ENCODE measurements around the gene TTC28.

The TTC28 gene

GRCh38 chr22:28379075-28379779, 300.4 kb downstream of the TTC28 start:
- in situ Hi-C loops (cut with HindIII; ENCODE audit: low sequenced_read_pairs): no loop called here

GRCh38 chr22:28375761-28376534, 303.7 kb downstream of the TTC28 start:
- in situ Hi-C loops (cut with HindIII; ENCODE audit: low sequenced_read_pairs): no loop called here

GRCh38 chr22:28373831-28374230, 305.8 kb downstream of the TTC28 start:
- in situ Hi-C loops (cut with HindIII; ENCODE audit: low sequenced_read_pairs): no loop called here

- in situ Hi-C loops (cut with HindIII; ENCODE audit: low sequenced_read_pairs): loop anchor here (10.0 kb wide), 1 partner anchor 295 kb away; no protein-coding TSS in a partner anchor
Observed at GRCh38 chr22:28369854-28370253, 309.8 kb downstream of the TTC28 start.

GRCh38 chr22:28366856-28367255, 312.8 kb downstream of the TTC28 start:
- in situ Hi-C loops (cut with HindIII; ENCODE audit: low sequenced_read_pairs): loop anchor here (10.0 kb wide), 1 partner anchor 292 kb away; no protein-coding TSS in a partner anchor

GRCh38 chr22:28365371-28365770, 314.3 kb downstream of the TTC28 start:
- in situ Hi-C loops (cut with HindIII; ENCODE audit: low sequenced_read_pairs): loop anchor here (10.0 kb wide), 1 partner anchor 291 kb away; no protein-coding TSS in a partner anchor

- in situ Hi-C loops (cut with HindIII; ENCODE audit: low sequenced_read_pairs): loop anchor here (10.0 kb wide), 1 partner anchor 289 kb away; no protein-coding TSS in a partner anchor
Observed at GRCh38 chr22:28364105-28364504, 315.5 kb downstream of the TTC28 start.

- in situ Hi-C loops (cut with HindIII; ENCODE audit: low sequenced_read_pairs): loop anchor here (10.0 kb wide), 1 partner anchor 286 kb away; no protein-coding TSS in a partner anchor
Observed at GRCh38 chr22:28360939-28361338, 318.7 kb downstream of the TTC28 start.

GRCh38 chr22:28358312-28358711, 321.3 kb downstream of the TTC28 start:
- in situ Hi-C loops (cut with HindIII; ENCODE audit: low sequenced_read_pairs): no loop called here

- in situ Hi-C loops (cut with HindIII; ENCODE audit: low sequenced_read_pairs): no loop called here
Observed at GRCh38 chr22:28357193-28357592, 322.4 kb downstream of the TTC28 start.

GRCh38 chr22:28351476-28351875, 328.2 kb downstream of the TTC28 start:
- in situ Hi-C loops (cut with HindIII; ENCODE audit: low sequenced_read_pairs): no loop called here

GRCh38 chr22:28348613-28349609, 330.7 kb downstream of the TTC28 start:
- in situ Hi-C loops (cut with HindIII; ENCODE audit: low sequenced_read_pairs): no loop called here

- in situ Hi-C loops (cut with HindIII; ENCODE audit: low sequenced_read_pairs): no loop called here
Observed at GRCh38 chr22:28346308-28346707, 333.3 kb downstream of the TTC28 start.

- in situ Hi-C loops (cut with HindIII; ENCODE audit: low sequenced_read_pairs): no loop called here
Observed at GRCh38 chr22:28344918-28345703, 334.5 kb downstream of the TTC28 start.

- in situ Hi-C loops (cut with HindIII; ENCODE audit: low sequenced_read_pairs): no loop called here
Observed at GRCh38 chr22:28341001-28341400, 338.6 kb downstream of the TTC28 start.

- in situ Hi-C loops (cut with HindIII; ENCODE audit: low sequenced_read_pairs): no loop called here
Observed at GRCh38 chr22:28333088-28333487, 346.6 kb downstream of the TTC28 start.

GRCh38 chr22:28332410-28332809, 347.2 kb downstream of the TTC28 start:
- in situ Hi-C loops (cut with HindIII; ENCODE audit: low sequenced_read_pairs): no loop called here

GRCh38 chr22:28331695-28332094, 347.9 kb downstream of the TTC28 start:
- in situ Hi-C loops (cut with HindIII; ENCODE audit: low sequenced_read_pairs): no loop called here

- in situ Hi-C loops (cut with HindIII; ENCODE audit: low sequenced_read_pairs): no loop called here
Observed at GRCh38 chr22:28329186-28330073, 350.2 kb downstream of the TTC28 start.
